ENCODE data around the gene TPI1.
"Not testable (repeated sequence)": the region's sequence is repeated elsewhere in the genome, so short reads cannot be mapped to it uniquely, and the experiment has no call there.

Gene TPI1

GRCh38 chr12:6849427-6849826, 17.9 kb upstream of the TPI1 start:
- no peak for DNase-seq

- no peak for DNase-seq
Measured at GRCh38 chr12:6849976-6850560, 17.3 kb upstream of the TPI1 start.

- DNase-seq, result no peak
Measured at GRCh38 chr12:6850796-6851152, 16.6 kb upstream of the TPI1 start.

GRCh38 chr12:6851153-6851920, 16.0 kb upstream of the TPI1 start, which contains the start of gene CDCA3:
Gene CDCA3 (minus strand): TSS chr12:6851286. CDS start chr12:6850952, 334 bp downstream.
- DNase-seq, result peak; percentile 98

- peak; percentile 99 for DNase-seq
Measured at GRCh38 chr12:6851921-6852650, 15.2 kb upstream of the TPI1 start, which contains the start of gene USP5. Gene USP5 (plus strand): TSS chr12:6852150. CDS start chr12:6852180, 30 bp downstream.

- no peak for DNase-seq
Measured at GRCh38 chr12:6852651-6853354, 14.5 kb upstream of the TPI1 start.

- DNase-seq, result no peak
Measured at GRCh38 chr12:6853626-6854025, 13.7 kb upstream of the TPI1 start.

GRCh38 chr12:6854036-6854435, 13.3 kb upstream of the TPI1 start:
- DNase-seq, result no peak

GRCh38 chr12:6855322-6855721, 12.0 kb upstream of the TPI1 start:
- DNase-seq, result no peak

- DNase-seq, result no peak
Measured at GRCh38 chr12:6858799-6859198, 8.5 kb upstream of the TPI1 start.

- no peak for DNase-seq
Measured at GRCh38 chr12:6860116-6860515, 7.2 kb upstream of the TPI1 start.

- DNase-seq, result no peak
Measured at GRCh38 chr12:6860942-6861341, 6.4 kb upstream of the TPI1 start.

GRCh38 chr12:6861391-6861790, 5.9 kb upstream of the TPI1 start:
- no peak for DNase-seq

GRCh38 chr12:6863033-6863432, 4.3 kb upstream of the TPI1 start:
- no peak for DNase-seq

- DNase-seq, result no peak
Measured at GRCh38 chr12:6863586-6864321, 3.6 kb upstream of the TPI1 start.

GRCh38 chr12:6865307-6865706, 2.0 kb upstream of the TPI1 start:
- DNase-seq, result not testable (repeated sequence)

GRCh38 chr12:6866163-6866919, 990 bp upstream of the TPI1 start:
- no peak for DNase-seq

- no peak for DNase-seq
Measured at GRCh38 chr12:6866920-6867412, 365 bp upstream of the TPI1 start.

- DNase-seq, result no peak
Measured at GRCh38 chr12:6868211-6869048, 1.1 kb downstream of the TPI1 start.
